ENCODE results near the gene VSTM1.
A peak's percentile ranks its signal among the peaks of the same experiment; 100 is the strongest.
"Not testable (repeated sequence)": the region's sequence is repeated elsewhere in the genome, so short reads cannot be mapped to it uniquely, and the experiment has no call there.

The VSTM1 gene

GRCh38 chr19:54099190-54099902 lies 35.6 kb upstream of the VSTM1 start:
- peaks cover 21% of the 10 kb centered on the region for H3K4me1 ChIP-seq (ENCODE audit: insufficient read depth, low read length, severe bottlenecking)
- no peaks in the 10 kb centered on the region for H3K9me2 ChIP-seq (ENCODE audit: low read depth, low read length)
- no peak overlapping the region for H3K9ac ChIP-seq (ENCODE audit: low read length)
- no peak overlapping the region for H3K4me3 ChIP-seq (ENCODE audit: low read depth, low read length, poor library complexity, severe bottlenecking)
- H4K20me1 ChIP-seq (ENCODE audit: insufficient read depth, low read length), result no peaks in the 10 kb centered on the region
- no peaks in the 10 kb centered on the region for H3K27me3 ChIP-seq (ENCODE audit: insufficient read depth, low read length)
- no peak overlapping the region for H3K27ac ChIP-seq (ENCODE audit: low read depth, low read length, poor library complexity, severe bottlenecking)
- no peak overlapping the region for H2AFZ ChIP-seq (ENCODE audit: low read length)
- TF ChIP-seq EZH2 (IDR thresholded peaks at IDR 0.05; ENCODE audit: borderline replicate concordance, low read length) (no peak), CTCF (IDR thresholded peaks at IDR 0.05; ENCODE audit: low read length) (no peak)
- no peaks in the 10 kb centered on the region for H3K9me3 ChIP-seq (ENCODE audit: low read length)
- H3F3A ChIP-seq (ENCODE audit: insufficient read depth, low read length), result no peaks in the 10 kb centered on the region
- peaks cover 9% of the 10 kb centered on the region for H3K79me2 ChIP-seq (ENCODE audit: insufficient read depth, low read length)
- H3K36me3 ChIP-seq (ENCODE audit: insufficient read depth, low read length), result peaks cover 3% of the 10 kb centered on the region; the same call in 1 of the 2 replicates
- no peak overlapping the region for H3K4me2 ChIP-seq (ENCODE audit: low read length)

GRCh38 chr19:54096617-54097106 lies 33.0 kb upstream of the VSTM1 start:
- H3K27ac ChIP-seq (ENCODE audit: low read depth, low read length, poor library complexity, severe bottlenecking), result no peak overlapping the region
- 0 out of 2 replicates have a peak overlapping the region, but pooled peaks have one; percentile 16 for H3K4me2 ChIP-seq (ENCODE audit: low read length)

GRCh38 chr19:54095859-54096616 lies 32.3 kb upstream of the VSTM1 start:
- not testable (repeated sequence) for H3K36me3 ChIP-seq (ENCODE audit: insufficient read depth, low read length); H3K9ac ChIP-seq (ENCODE audit: low read length); H3K27ac ChIP-seq (ENCODE audit: low read depth, low read length, poor library complexity, severe bottlenecking); H3K4me3 ChIP-seq (ENCODE audit: low read depth, low read length, poor library complexity, severe bottlenecking); H3K4me2 ChIP-seq (ENCODE audit: low read length); H3K79me2 ChIP-seq (ENCODE audit: insufficient read depth, low read length); H3F3A ChIP-seq (ENCODE audit: insufficient read depth, low read length); H4K20me1 ChIP-seq (ENCODE audit: insufficient read depth, low read length); H3K9me3 ChIP-seq (ENCODE audit: low read length); H3K27me3 ChIP-seq (ENCODE audit: insufficient read depth, low read length); H3K9me2 ChIP-seq (ENCODE audit: low read depth, low read length); H2AFZ ChIP-seq (ENCODE audit: low read length); H3K4me1 ChIP-seq (ENCODE audit: insufficient read depth, low read length, severe bottlenecking)

More at GRCh38 chr19:54096617-54097106, 33.0 kb upstream of the VSTM1 start:
- Histone ChIP-seq H3K4me1 (ENCODE audit: insufficient read depth, low read length, severe bottlenecking) (peaks cover 4% of the 10 kb centered on the region), H3K9ac (ENCODE audit: low read length) (no peak overlapping the region), H3F3A (ENCODE audit: insufficient read depth, low read length) (no peaks in the 10 kb centered on the region), H2AFZ (ENCODE audit: low read length) (no peak overlapping the region), H3K27me3 (ENCODE audit: insufficient read depth, low read length) (no peaks in the 10 kb centered on the region), H3K9me3 (ENCODE audit: low read length) (no peaks in the 10 kb centered on the region), H3K79me2 (ENCODE audit: insufficient read depth, low read length) (no peaks in the 10 kb centered on the region), H3K4me3 (ENCODE audit: low read depth, low read length, poor library complexity, severe bottlenecking) (no peak overlapping the region), H4K20me1 (ENCODE audit: insufficient read depth, low read length) (no peaks in the 10 kb centered on the region), H3K9me2 (ENCODE audit: low read depth, low read length) (no peaks in the 10 kb centered on the region), H3K36me3 (ENCODE audit: insufficient read depth, low read length) (no peaks in the 10 kb centered on the region)
- TF ChIP-seq CTCF (IDR thresholded peaks at IDR 0.05; ENCODE audit: low read length) (no peak), EZH2 (IDR thresholded peaks at IDR 0.05; ENCODE audit: borderline replicate concordance, low read length) (no peak)
